DOHH2 (cell line): ENCODE results near the gene PGP.

Experiments used
- H3F3A ChIP-seq: fragments of 200-600 bp; sonication (generic), shearing (Covaris generic); 2 replicates; pipeline ENCODE4 v1.6.0; 2016; ENCODE audit warnings: antibody characterized with exemption, mild to moderate bottlenecking; ENCODE audit not compliant: control insufficient read depth, insufficient read depth
- H3K27ac ChIP-seq: fragments of 200-600 bp; sonication (generic); 2 replicates; pipeline ENCODE4 v1.5.1; 2014; ENCODE audit warnings: low read depth, mild to moderate bottlenecking, low read length, moderate library complexity
- H3K27me3 ChIP-seq: fragments of 200-600 bp; sonication (generic); 2 replicates; pipeline ENCODE4 v1.6.1; 2014; ENCODE audit warnings: mild to moderate bottlenecking, low read length, mixed read lengths; ENCODE audit not compliant: control insufficient read depth
- H3K36me3 ChIP-seq: fragments of 200-600 bp; sonication (generic); 2 replicates; pipeline ENCODE4 v1.6.1; 2014; ENCODE audit warnings: mild to moderate bottlenecking, low read length, moderate library complexity, mixed read lengths; ENCODE audit not compliant: control insufficient read depth
- H3K4me1 ChIP-seq: fragments of 200-600 bp; sonication (generic); 2 replicates; pipeline ENCODE4 v1.6.1; 2014; ENCODE audit warnings: mild to moderate bottlenecking, low read length, mixed read lengths; ENCODE audit not compliant: control insufficient read depth
- H3K4me2 ChIP-seq: fragments of 200-600 bp; sonication (generic); 2 replicates; pipeline ENCODE4 v1.6.0; 2014; ENCODE audit warnings: mild to moderate bottlenecking, low read length, moderate library complexity
- H3K4me3 ChIP-seq: fragments of 200-600 bp; sonication (generic); 2 replicates; pipeline ENCODE4 v1.5.1; 2014; ENCODE audit warnings: mild to moderate bottlenecking, low read length, mixed read lengths
- H3K79me2 ChIP-seq: fragments of 200-600 bp; sonication (generic); 2 replicates; pipeline ENCODE4 v1.6.1; 2014; ENCODE audit warnings: mild to moderate bottlenecking, low read length, mixed read lengths; ENCODE audit not compliant: control insufficient read depth
- H3K9me2 ChIP-seq: fragments of 200-600 bp; sonication (generic); replicated peaks from 2 replicates; pipeline ENCODE4 v1.6.1; 2014; ENCODE audit warnings: mild to moderate bottlenecking, low read length, mixed read lengths; ENCODE audit not compliant: control insufficient read depth
- H3K9me3 ChIP-seq: fragments of 200-600 bp; sonication (generic); 2 replicates; pipeline ENCODE4 v1.6.1; 2014; ENCODE audit warnings: antibody characterized with exemption, low read length, mixed read lengths; ENCODE audit not compliant: control insufficient read depth, insufficient read depth
- H4K20me1 ChIP-seq: fragments of 200-600 bp; sonication (generic); 2 replicates; pipeline ENCODE4 v1.6.0; 2014; ENCODE audit warnings: low read depth, mild to moderate bottlenecking, antibody characterized with exemption, low read length, moderate library complexity; ENCODE audit not compliant: control insufficient read depth, insufficient read depth
- CTCF ChIP-seq: fragments of 200-600 bp; sonication (generic); IDR thresholded peaks from one replicate; pipeline ENCODE4 v1.5.1; 2014; ENCODE audit warnings: antibody characterized with exemption, mild to moderate bottlenecking, low read depth, low read length; ENCODE audit not compliant: poor library complexity, severe bottlenecking
- EZH2phosphoT487 ChIP-seq: fragments of 200-600 bp; sonication (generic); IDR thresholded peaks from 2 replicates; pipeline ENCODE4 v1.6.1; 2017; ENCODE audit warnings: borderline replicate concordance, mild to moderate bottlenecking, antibody characterized with exemption, low read length, moderate library complexity, mixed read lengths

Gene PGP

DNA sequence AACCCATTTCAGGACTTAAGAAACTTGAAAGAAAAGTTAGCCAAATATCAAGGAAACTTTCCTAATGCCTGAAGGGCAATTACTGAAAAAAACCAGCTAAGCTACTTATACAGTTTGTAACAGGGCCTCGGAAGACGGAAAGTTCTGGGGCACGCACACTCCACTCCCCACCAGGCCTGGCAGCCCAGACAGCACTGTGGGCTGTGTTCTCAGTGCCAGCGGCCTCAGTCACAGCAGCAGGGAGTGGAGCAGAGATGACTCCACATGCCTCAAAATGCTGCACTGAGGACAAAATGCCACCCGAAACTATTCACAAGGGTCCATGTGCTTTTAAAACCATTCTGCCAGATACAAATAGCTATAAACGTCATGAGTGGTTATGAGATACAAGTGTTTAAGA lies 43.1 kb upstream of the PGP start:
- Histone ChIP-seq H4K20me1 (peaks cover 8% of the 10 kb centered on the region; the same call in 1 of the 2 replicates), H3K27ac (no peak overlapping the region), H3K36me3 (peaks cover 95% of the 10 kb centered on the region), H3K4me2 (no peak overlapping the region), H3K79me2 (peaks cover 56% of the 10 kb centered on the region), H3K4me1 (peaks cover 9% of the 10 kb centered on the region), H3K9me2 (no peaks in the 10 kb centered on the region), H3K9me3 (no peaks in the 10 kb centered on the region), H3K27me3 (no peaks in the 10 kb centered on the region), H3F3A (peaks cover 40% of the 10 kb centered on the region), H3K4me3 (no peak overlapping the region)
- TF ChIP-seq CTCF = no peak
- no peak for TF ChIP-seq EZH2phosphoT487

- no peaks in the 10 kb centered on the region for H3K27me3 ChIP-seq
- peaks cover 18% of the 10 kb centered on the region for H3K4me1 ChIP-seq
- H3K9me2 ChIP-seq = no peaks in the 10 kb centered on the region
- H3K4me2 ChIP-seq = no peak overlapping the region
- TF ChIP-seq CTCF (no peak), EZH2phosphoT487 (no peak)
- H3K79me2 ChIP-seq = peaks cover 48% of the 10 kb centered on the region
- no peak overlapping the region for H3K27ac ChIP-seq
- peaks cover 51% of the 10 kb centered on the region for H3F3A ChIP-seq
- peaks cover 92% of the 10 kb centered on the region for H3K36me3 ChIP-seq
- H4K20me1 ChIP-seq = peaks cover 9% of the 10 kb centered on the region; the same call in 1 of the 2 replicates
- H3K4me3 ChIP-seq = no peak overlapping the region
- H3K9me3 ChIP-seq = no peaks in the 10 kb centered on the region
Measured at GRCh38 chr16:2256531-2257140, 42.0 kb upstream of the PGP start.

DNA sequence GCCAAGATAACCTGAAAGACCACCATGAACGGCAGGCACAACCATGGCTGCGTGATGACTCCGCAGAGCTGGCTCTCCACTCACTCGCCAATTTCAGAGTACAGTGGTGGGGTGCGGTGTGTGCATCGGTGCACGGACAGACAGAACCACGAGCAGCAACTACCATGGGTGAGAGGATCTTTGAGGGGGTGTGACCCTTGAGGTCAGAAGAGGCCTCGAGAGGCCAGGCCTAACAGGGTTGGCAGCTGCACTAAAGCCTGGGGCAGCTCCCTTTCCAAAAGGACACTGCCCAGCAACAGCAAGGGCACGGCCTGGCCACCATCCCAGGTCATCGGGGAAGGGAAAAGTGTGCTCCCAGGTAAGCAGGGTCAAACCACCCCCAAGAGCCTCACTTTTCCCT lies 38.7 kb upstream of the PGP start:
- Histone ChIP-seq H3F3A (peaks cover 43% of the 10 kb centered on the region), H3K27me3 (no peaks in the 10 kb centered on the region), H3K4me2 (no peak overlapping the region), H3K27ac (peak overlapping the region; percentile 68), H3K9me3 (no peaks in the 10 kb centered on the region), H4K20me1 (0 out of 2 replicates have a peak, but pooled peaks cover 9% of the 10 kb centered on the region), H3K4me3 (no peak overlapping the region), H3K36me3 (peaks cover 71% of the 10 kb centered on the region), H3K4me1 (peaks cover 27% of the 10 kb centered on the region), H3K9me2 (no peaks in the 10 kb centered on the region), H3K79me2 (peaks cover 44% of the 10 kb centered on the region)
- no peak for TF ChIP-seq EZH2phosphoT487
- TF ChIP-seq CTCF = no peak
